ENCODE measurements around the gene MARCHF3.

GRCh38 chr5:127011153-127011552 lies 19.2 kb downstream of the MARCHF3 start:
- TF ChIP-seq EP300 (conservative IDR thresholded peaks at IDR 0.05; ENCODE audit: poor library complexity, severe bottlenecking) = no peak
- no peak for TF ChIP-seq REST (IDR thresholded peaks at IDR 0.05; ENCODE audit: borderline replicate concordance)
- TF ChIP-seq CTCF (IDR thresholded peaks at IDR 0.05; ENCODE audit: poor library complexity, severe bottlenecking) = no peak

Measured in neural cell (in vitro differentiated cells).